GM23248 (cell line): Measurements from ENCODE around the gene GRAMD1B. TPM values are rescaled to one million over a fixed set of nuclear protein-coding genes. Genes with fewer than 3 reads are reported as not detected.

Source experiments
- DNase-seq: peaks from one replicate; pipeline ENCODE4 v3.0.0-alpha.2; 2015
- H2AFZ ChIP-seq: fragments of 200-600 bp; sonication (generic); 2 replicates; pipeline ENCODE4 v1.6.1; 2016; ENCODE audit warnings: antibody characterized with exemption
- H3F3A ChIP-seq: fragments of 200-600 bp; sonication (generic); 2 replicates; pipeline ENCODE4 v1.6.1; 2016; ENCODE audit warnings: mild to moderate bottlenecking, antibody characterized with exemption, mixed run types; ENCODE audit not compliant: insufficient read depth
- H3K27ac ChIP-seq: fragments of 200-600 bp; sonication (generic); 2 replicates; pipeline ENCODE4 v1.5.1; 2016; ENCODE audit warnings: mild to moderate bottlenecking
- H3K27me3 ChIP-seq: fragments of 200-600 bp; sonication (generic); replicated peaks from 2 replicates; pipeline ENCODE4 v1.6.1; 2016; ENCODE audit warnings: mild to moderate bottlenecking; ENCODE audit not compliant: insufficient read depth
- H3K36me3 ChIP-seq: fragments of 200-600 bp; sonication (generic); 2 replicates; pipeline ENCODE4 v1.6.1; 2016; ENCODE audit warnings: low read depth, mild to moderate bottlenecking
- H3K4me1 ChIP-seq: fragments of 200-600 bp; sonication (generic); 2 replicates; pipeline ENCODE4 v1.6.1; 2016; ENCODE audit warnings: mild to moderate bottlenecking; ENCODE audit not compliant: insufficient read depth
- H3K4me2 ChIP-seq: fragments of 200-600 bp; sonication (generic); one replicate; pipeline ENCODE4 v1.6.1; 2016; ENCODE audit warnings: mild to moderate bottlenecking; ENCODE audit not compliant: unreplicated experiment
- H3K4me3 ChIP-seq: fragments of 200-600 bp; sonication (generic); 2 replicates; pipeline ENCODE4 v1.5.1; 2016; ENCODE audit warnings: mild to moderate bottlenecking
- H3K79me2 ChIP-seq: fragments of 200-600 bp; sonication (generic); 2 replicates; pipeline ENCODE4 v1.6.1; 2016; ENCODE audit warnings: mild to moderate bottlenecking; ENCODE audit not compliant: insufficient read depth
- H3K9ac ChIP-seq: fragments of 200-600 bp; sonication (generic); 2 replicates; pipeline ENCODE4 v1.6.1; 2016; ENCODE audit warnings: mild to moderate bottlenecking
- H3K9me2 ChIP-seq: fragments of 200-600 bp; sonication (generic); 2 replicates; pipeline ENCODE4 v1.6.1; 2016; ENCODE audit warnings: mixed run types, mild to moderate bottlenecking, moderate library complexity; ENCODE audit not compliant: insufficient read depth
- H3K9me3 ChIP-seq: fragments of 200-600 bp; sonication (generic); one replicate; pipeline ENCODE4 v1.6.1; 2017; ENCODE audit warnings: low read depth
- H4K20me1 ChIP-seq: fragments of 200-600 bp; sonication (generic); 2 replicates; pipeline ENCODE4 v1.6.0; 2016; ENCODE audit not compliant: insufficient read depth
- EZH2 ChIP-seq: fragments of 200-600 bp; sonication (generic); IDR thresholded peaks from 2 replicates; pipeline ENCODE4 v1.6.1; 2018; ENCODE audit warnings: antibody characterized with exemption, mild to moderate bottlenecking; ENCODE audit not compliant: insufficient read depth, poor library complexity, severe bottlenecking
- EZH2phosphoT487 ChIP-seq: fragments of 200-600 bp; sonication (generic); IDR thresholded peaks from 2 replicates; pipeline ENCODE4 v1.6.1; 2018; ENCODE audit warnings: antibody characterized with exemption, moderate library complexity, mild to moderate bottlenecking, low read depth; ENCODE audit not compliant: insufficient read depth
- WGBS, 2 experiments: methylation state at CpG; one replicate each; pipeline ENCODE4 v1.1.6; 2015 to 2017; ENCODE audit warnings: low lambda C conversion rate in 2 of 2, low coverage in 1 of 2; ENCODE audit errors: missing lambda C conversion rate in 2 of 2; 5-methylcytosine and 5-hydroxymethylcytosine counted together
- in situ Hi-C: fragments of 300-500 bp; cut with MboI; formaldehyde crosslinking; loops from 2 replicates; pipeline ENCODE4 v1.15.0; 2020
- polyA plus RNA-seq: library from polyadenylated mRNA; unstranded; fragments of >200 nt; fragmentation: Nextera tagmentation; extraction: Ambion mirVana; gene quantifications from 2 replicates; pipeline ENCODE4 v1.2.1, GENCODE V29; 2016
- total RNA-seq: library from RNA; depleted of rRNA; stranded (reverse); fragments of >200 nt; shearing (Covaris generic); gene quantifications from 2 replicates; pipeline ENCODE4 v1.2.3, GENCODE V29; 2014

Gene GRAMD1B
- total and polyA plus RNA-seq, 2 experiments from 2014 or later = 4.1 to 14.8 TPM

DNA sequence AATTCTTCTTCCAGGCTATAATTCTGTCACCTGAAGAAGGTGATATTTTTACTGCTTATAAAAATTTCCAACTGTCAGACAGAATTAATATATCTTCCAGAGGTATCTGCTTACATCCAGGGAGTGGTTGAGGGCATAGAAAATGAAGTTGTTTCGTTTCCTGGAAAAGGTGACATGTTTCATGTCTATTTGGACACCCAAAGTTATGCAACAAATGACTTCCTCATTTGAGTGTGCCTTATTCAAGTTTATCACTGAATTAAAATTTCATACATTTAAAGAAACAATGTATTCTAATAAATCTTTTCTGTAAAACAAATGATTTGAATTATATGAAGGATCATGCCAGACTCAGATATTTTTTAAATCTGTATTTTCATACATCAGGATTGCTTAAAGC is 8.5 kb upstream of the GRAMD1B start:
- Histone ChIP-seq H3K4me1 (no peaks in the 10 kb centered on the region), H3K27me3 (no peaks in the 10 kb centered on the region), H3K4me3 (no peak overlapping the region), H3K9me2 (no peaks in the 10 kb centered on the region), H3K79me2 (no peaks in the 10 kb centered on the region), H3K4me2 (no peak overlapping the region), H3K27ac (no peak overlapping the region), H3K9me3 (no peaks in the 10 kb centered on the region), H2AFZ (no peak overlapping the region), H4K20me1 (no peaks in the 10 kb centered on the region), H3K9ac (no peak overlapping the region), H3F3A (peaks cover 5% of the 10 kb centered on the region; the same call in 1 of the 2 replicates), H3K36me3 (no peaks in the 10 kb centered on the region)
- DNase-seq = no peak
- no peak for TF ChIP-seq EZH2
- no peak for TF ChIP-seq EZH2phosphoT487
- 6 to 23% methylated on average over 1 of the region's 1 CpG for WGBS, 2 experiments
- in situ Hi-C loops = no loop called here

DNA sequence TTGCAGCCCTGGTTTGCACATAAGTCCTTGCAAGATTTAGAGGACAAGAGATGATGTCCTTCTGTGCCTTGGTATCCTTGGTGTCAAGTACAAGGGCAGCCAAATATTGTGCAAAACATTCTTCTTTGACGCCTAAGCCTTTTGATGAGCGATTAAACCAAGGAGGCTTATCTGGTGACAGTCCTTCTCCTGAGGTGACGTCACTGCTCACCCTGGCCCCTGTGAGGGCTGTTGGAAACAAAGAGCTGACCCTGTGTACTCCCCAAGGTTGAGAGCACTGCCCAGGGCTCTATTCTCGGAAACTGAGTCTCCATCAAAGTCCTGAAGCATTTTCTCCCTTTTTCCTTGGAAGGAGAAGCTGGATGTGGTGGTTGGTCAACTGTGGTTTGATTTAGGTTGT is 4.7 kb upstream of the GRAMD1B start:
- no peaks in the 10 kb centered on the region for H3K9me3 ChIP-seq
- no peaks in the 10 kb centered on the region for H3K9me2 ChIP-seq
- H3K79me2 ChIP-seq = no peaks in the 10 kb centered on the region
- H3K36me3 ChIP-seq = no peaks in the 10 kb centered on the region
- H3K9ac ChIP-seq = no peak overlapping the region
- TF ChIP-seq EZH2 = no peak
- TF ChIP-seq EZH2phosphoT487 = no peak
- H3K4me1 ChIP-seq = peaks cover 20% of the 10 kb centered on the region
- peaks cover 23% of the 10 kb centered on the region for H3F3A ChIP-seq
- no peak overlapping the region for H3K4me2 ChIP-seq
- WGBS, 2 experiments = 68 to 69% methylated on average over 4 of the region's 4 CpGs
- H3K4me3 ChIP-seq = no peak overlapping the region
- in situ Hi-C loops = no loop called here
- H3K27ac ChIP-seq = no peak overlapping the region
- no peaks in the 10 kb centered on the region for H4K20me1 ChIP-seq
- no peak overlapping the region for H2AFZ ChIP-seq
- DNase-seq = no peak
- H3K27me3 ChIP-seq = no peaks in the 10 kb centered on the region

DNA sequence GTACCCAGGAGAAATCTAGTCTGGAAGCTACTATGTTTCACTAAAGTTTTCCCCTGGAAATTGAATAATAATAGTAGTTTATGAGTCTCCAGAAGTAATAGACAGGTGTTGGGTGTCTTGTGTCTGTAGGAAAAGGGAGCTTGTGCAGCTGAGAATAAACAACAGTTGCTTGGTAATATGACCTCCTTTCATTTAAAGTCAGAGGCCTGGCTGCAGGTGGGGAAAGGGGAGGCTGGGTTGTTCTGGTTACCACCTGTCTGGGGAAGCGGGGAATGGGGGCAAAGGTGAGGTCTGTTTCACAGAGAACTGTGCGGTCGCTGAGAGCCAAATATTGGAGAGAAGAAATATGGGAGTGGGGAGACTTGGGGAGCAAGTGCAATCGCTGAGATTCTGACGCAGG is 3.3 kb upstream of the GRAMD1B start:
- no peaks in the 10 kb centered on the region for H4K20me1 ChIP-seq
- no peak for TF ChIP-seq EZH2
- no peak for TF ChIP-seq EZH2phosphoT487
- WGBS, 2 experiments = 81 to 88% methylated on average over 5 of the region's 5 CpGs
- DNase-seq = no peak
- H2AFZ ChIP-seq = no peak overlapping the region
- no peak overlapping the region for H3K27ac ChIP-seq
- in situ Hi-C loops = no loop called here
- peaks cover 8% of the 10 kb centered on the region for H3K79me2 ChIP-seq
- H3K9me2 ChIP-seq = no peaks in the 10 kb centered on the region
- peaks cover 22% of the 10 kb centered on the region for H3K4me1 ChIP-seq
- H3K4me3 ChIP-seq = no peak overlapping the region
- H3F3A ChIP-seq = peaks cover 23% of the 10 kb centered on the region
- no peaks in the 10 kb centered on the region for H3K27me3 ChIP-seq
- H3K4me2 ChIP-seq = no peak overlapping the region
- no peaks in the 10 kb centered on the region for H3K9me3 ChIP-seq
- H3K9ac ChIP-seq = no peak overlapping the region
- no peaks in the 10 kb centered on the region for H3K36me3 ChIP-seq

DNA sequence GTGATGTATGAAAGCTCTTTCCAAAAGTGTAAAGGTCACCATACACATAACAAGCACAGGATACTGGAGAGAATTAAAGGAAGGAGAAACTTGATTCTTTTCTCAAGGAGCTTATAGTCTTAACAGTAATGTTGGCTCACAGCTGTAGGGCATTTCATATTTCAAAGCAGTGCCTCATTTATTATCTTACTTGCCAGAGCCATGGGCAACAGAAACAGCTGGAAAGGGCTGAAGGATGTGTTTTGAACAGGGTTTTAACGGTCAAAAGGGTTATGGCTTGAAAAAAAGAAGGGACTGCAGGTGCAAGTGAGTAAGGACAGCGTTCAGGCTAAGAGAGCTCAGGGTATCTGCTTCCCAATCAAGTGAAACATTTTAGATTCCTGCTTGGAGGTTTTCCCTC is 2.7 kb upstream of the GRAMD1B start:
- Histone ChIP-seq H3K4me1 (peaks cover 25% of the 10 kb centered on the region), H3K9ac (no peak overlapping the region), H3K79me2 (peaks cover 14% of the 10 kb centered on the region), H3K27me3 (no peaks in the 10 kb centered on the region), H3K9me2 (no peaks in the 10 kb centered on the region), H3F3A (peaks cover 23% of the 10 kb centered on the region), H2AFZ (no peak overlapping the region), H3K4me3 (no peak overlapping the region), H4K20me1 (no peaks in the 10 kb centered on the region), H3K4me2 (no peak overlapping the region), H3K9me3 (no peaks in the 10 kb centered on the region), H3K27ac (no peak overlapping the region), H3K36me3 (no peaks in the 10 kb centered on the region)
- in situ Hi-C loops = no loop called here
- TF ChIP-seq EZH2 (no peak), EZH2phosphoT487 (no peak)
- no peak for DNase-seq
- WGBS, 2 experiments = 72 to 82% methylated on average over 2 of the region's 2 CpGs
